Measurements from ENCODE around the gene PAFAH1B1. TPM values are rescaled to one million over a fixed set of nuclear protein-coding genes. Genes with fewer than 3 reads are reported as not detected.

The PAFAH1B1 gene
- total RNA-seq, 1 donor from 2014 or later = 130 TPM

DNA sequence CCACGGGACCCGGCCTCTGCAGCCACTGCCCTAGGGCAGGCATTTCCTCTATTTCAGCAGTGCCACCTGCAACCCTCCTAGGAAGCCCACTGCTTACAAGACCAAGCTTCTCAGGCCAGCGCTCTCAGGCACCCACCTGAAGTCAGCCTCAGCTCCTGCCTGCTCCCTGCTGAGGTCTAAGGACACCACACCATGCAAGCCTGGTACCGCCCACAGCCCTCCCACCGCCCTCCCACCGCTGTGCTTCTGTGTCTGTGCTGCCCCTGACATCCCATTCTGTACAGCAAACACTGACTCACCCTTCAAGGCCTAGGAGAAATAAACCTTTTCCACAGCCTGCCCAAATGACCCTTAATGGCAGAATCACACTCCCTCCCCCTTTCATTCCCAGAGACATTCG is 111.8 kb downstream of the PAFAH1B1 start:
- no peaks in the 10 kb centered on the region for H3K9me3 Mint-ChIP-seq
- H3K27ac Mint-ChIP-seq (ENCODE audit: unreplicated experiment) = peak overlapping the region; percentile 22
- peak overlapping the region; percentile 44 for H3K4me3 Mint-ChIP-seq
- H3K4me1 Mint-ChIP-seq = peaks cover 21% of the 10 kb centered on the region
- H3K27me3 Mint-ChIP-seq (ENCODE audit: low read depth) = no peaks in the 10 kb centered on the region
- no peak for DNase-seq (ENCODE audit: low read depth, low spot score)
- H3K36me3 Mint-ChIP-seq (ENCODE audit: low read depth) = no peaks in the 10 kb centered on the region
- TF ChIP-seq, protein P1, sequence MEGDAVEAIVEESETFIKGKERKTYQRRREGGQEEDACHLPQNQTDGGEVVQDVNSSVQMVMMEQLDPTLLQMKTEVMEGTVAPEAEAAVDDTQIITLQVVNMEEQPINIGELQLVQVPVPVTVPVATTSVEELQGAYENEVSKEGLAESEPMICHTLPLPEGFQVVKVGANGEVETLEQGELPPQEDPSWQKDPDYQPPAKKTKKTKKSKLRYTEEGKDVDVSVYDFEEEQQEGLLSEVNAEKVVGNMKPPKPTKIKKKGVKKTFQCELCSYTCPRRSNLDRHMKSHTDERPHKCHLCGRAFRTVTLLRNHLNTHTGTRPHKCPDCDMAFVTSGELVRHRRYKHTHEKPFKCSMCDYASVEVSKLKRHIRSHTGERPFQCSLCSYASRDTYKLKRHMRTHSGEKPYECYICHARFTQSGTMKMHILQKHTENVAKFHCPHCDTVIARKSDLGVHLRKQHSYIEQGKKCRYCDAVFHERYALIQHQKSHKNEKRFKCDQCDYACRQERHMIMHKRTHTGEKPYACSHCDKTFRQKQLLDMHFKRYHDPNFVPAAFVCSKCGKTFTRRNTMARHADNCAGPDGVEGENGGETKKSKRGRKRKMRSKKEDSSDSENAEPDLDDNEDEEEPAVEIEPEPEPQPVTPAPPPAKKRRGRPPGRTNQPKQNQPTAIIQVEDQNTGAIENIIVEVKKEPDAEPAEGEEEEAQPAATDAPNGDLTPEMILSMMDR (conservative IDR thresholded peaks at IDR 0.05) = no peak

DNA sequence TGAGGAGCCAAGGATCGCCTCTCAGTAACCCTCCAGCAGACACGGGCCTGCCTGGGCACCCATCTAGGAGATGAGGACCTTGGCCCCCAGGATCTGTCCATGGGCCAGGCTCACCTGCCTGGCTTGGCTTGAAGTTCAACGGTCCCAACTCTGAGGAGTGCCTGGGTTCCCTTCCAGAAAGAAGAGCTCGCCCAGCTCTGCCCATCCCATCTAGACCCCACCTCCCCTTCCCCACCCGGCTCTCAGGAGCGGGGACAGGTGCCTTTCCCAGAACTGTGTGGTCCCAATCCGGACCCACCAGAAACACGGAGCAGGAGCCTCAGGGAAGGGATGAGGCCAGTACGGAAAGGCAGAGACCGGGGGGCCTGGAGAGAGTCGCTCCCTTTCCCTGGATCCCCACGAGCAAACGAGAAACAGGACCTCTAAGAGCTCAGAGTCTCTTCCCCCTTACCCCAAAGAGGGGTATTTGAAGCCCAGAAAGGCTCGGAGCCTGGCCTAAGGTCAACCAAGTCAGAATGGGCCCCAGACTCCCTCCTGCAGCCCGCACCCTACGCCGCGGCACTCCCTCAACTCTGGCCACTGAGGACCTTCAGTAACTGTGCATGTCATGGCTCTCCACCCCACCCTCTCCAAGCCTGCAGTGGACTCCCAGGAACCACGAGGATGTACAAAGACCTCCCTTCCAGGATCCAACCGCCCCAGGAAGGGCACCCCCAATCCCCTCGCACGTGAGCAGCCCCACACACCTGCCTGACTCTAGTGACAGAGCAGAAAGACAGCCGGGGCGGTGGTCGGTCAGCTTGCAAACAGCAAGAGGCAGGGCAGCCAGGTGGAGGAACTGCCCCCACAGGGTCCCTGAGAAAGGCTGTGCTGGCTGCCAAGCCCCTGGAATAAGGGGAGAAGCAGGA is 112.7 kb downstream of the PAFAH1B1 start:
- no peak for DNase-seq (ENCODE audit: low read depth, low spot score)
- Mint-ChIP-seq H3K27ac (ENCODE audit: unreplicated experiment) (peak overlapping the region; percentile 22), H3K36me3 (ENCODE audit: low read depth) (no peaks in the 10 kb centered on the region), H3K9me3 (no peaks in the 10 kb centered on the region), H3K4me3 (no peak overlapping the region), H3K4me1 (peaks cover 28% of the 10 kb centered on the region), H3K27me3 (ENCODE audit: low read depth) (no peaks in the 10 kb centered on the region)
- TF ChIP-seq, protein P1 (conservative IDR thresholded peaks at IDR 0.05) = no peak

DNA sequence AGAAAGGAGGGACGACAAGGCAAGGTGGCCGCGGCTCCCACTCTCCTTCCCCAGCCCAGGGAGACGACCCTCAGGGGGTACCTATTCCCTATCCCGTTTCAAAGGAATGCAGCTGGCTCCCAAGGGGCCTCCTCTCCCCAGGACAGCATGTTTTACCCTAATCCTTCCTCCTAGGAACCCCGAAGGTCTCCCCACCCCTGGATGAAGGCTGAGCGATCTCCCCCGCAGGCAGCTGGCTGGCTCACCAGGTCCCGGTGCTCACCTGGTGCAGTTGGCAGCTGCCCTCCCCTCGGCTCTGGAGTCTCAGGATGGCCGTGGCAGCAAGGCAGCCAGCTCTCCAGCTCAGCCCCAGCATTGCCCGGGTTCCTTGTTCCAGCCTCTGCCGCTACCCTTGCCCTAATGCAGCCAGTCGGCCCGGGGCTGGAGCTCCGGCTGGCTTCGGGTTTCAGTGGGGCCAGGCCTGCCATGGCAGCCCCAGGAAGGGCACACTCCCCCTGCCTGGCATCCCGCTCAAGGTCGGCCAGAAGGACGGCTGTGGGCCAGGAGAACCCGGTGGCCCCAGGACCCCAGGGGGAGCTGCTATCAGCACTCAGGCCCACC is 113.6 kb downstream of the PAFAH1B1 start:
- peaks cover 29% of the 10 kb centered on the region for H3K4me1 Mint-ChIP-seq
- no peaks in the 10 kb centered on the region for H3K27me3 Mint-ChIP-seq (ENCODE audit: low read depth)

DNA sequence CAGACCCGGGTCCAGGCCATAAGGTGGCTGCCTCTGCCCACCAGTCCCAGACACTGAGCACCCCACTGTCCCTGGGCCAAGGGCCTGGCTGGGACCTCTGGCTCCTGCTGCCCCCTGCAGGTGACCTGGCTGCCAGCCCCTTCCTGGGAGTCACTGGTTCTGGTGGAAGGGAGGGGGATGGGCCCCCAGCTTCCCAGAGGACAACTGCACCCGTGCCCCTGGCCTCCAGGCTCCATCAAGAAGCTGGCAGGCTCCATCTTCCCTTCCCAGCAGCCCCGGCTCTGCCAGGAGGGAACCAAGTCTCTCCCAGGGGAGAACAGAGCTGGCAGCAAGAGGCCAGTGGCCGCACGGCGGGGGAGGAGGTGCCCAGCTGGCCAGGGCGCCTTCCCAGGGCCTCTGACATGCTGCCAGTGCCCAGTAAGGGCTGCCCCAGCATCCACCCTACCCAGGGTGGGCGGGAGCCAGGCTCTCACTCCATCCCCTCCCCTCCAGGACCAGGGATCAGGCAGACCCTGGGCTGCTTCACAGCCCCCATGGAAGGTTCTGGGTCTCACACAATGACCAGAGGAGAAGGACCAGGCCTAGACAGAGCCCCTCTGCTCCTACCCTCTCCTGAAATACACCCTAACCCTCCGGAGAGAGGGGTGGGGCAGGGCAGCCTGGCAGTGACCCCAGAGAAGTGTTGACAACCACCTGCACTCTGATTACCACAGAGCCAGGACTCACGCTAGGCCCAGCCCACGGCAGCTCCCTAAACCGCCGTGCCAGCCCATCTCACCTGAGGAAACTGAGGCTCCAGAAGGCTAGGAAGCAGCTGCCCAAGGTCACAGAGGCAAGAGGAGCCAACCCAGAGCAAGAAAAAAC is 114.5 kb downstream of the PAFAH1B1 start:
- Mint-ChIP-seq H3K4me1 (peaks cover 36% of the 10 kb centered on the region), H3K36me3 (ENCODE audit: low read depth) (no peaks in the 10 kb centered on the region), H3K27ac (ENCODE audit: unreplicated experiment) (no peak overlapping the region), H3K4me3 (peak overlapping the region; percentile 27), H3K27me3 (ENCODE audit: low read depth) (no peaks in the 10 kb centered on the region), H3K9me3 (no peaks in the 10 kb centered on the region)
- TF ChIP-seq, protein P1 (conservative IDR thresholded peaks at IDR 0.05) = peak; percentile 48
- peak; percentile 39 for DNase-seq (ENCODE audit: low read depth, low spot score)

More for the DNA sequence above, 113.6 kb downstream of the PAFAH1B1 start:
- Mint-ChIP-seq H3K9me3 (no peaks in the 10 kb centered on the region), H3K36me3 (ENCODE audit: low read depth) (no peaks in the 10 kb centered on the region), H3K4me3 (no peak overlapping the region), H3K27ac (ENCODE audit: unreplicated experiment) (no peak overlapping the region)
- DNase-seq (ENCODE audit: low read depth, low spot score) = no peak
- TF ChIP-seq, protein P1 (conservative IDR thresholded peaks at IDR 0.05) = no peak

DNA sequence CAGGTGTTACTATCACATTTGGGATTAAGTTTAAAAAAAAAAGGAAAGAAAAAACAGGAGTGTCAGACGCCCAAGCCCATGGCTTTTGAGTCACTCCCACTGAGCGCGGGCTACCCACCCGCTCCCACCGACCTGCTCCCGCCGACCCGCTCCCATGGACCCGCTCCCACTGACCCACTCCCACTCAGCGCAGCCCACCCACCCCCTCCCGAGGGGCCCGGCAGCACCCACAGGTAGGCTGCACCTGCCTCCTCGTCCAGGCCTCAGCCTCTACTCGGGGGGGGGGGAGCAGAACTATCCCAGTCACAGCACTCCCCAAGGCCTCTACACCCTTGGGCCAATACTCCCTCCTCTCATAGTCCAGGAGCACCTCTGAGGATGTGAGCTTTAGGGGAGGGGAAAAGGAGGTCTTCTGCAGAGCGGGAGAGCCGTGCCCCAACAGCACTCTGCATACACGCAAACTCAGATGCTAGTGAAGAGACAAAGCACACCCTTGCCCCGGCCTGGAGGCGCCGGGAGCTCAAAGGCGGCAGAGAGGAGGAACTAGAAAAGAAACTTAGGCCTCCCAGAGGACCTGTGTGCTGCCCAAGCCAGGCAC is 115.2 kb downstream of the PAFAH1B1 start:
- no peak overlapping the region for H3K27ac Mint-ChIP-seq (ENCODE audit: unreplicated experiment)
- TF ChIP-seq, protein P1 (conservative IDR thresholded peaks at IDR 0.05) = no peak
- DNase-seq (ENCODE audit: low read depth, low spot score) = no peak
- H3K4me1 Mint-ChIP-seq = peaks cover 36% of the 10 kb centered on the region
- no peaks in the 10 kb centered on the region for H3K27me3 Mint-ChIP-seq (ENCODE audit: low read depth)
- H3K4me3 Mint-ChIP-seq = peak overlapping the region; percentile 69
- no peaks in the 10 kb centered on the region for H3K36me3 Mint-ChIP-seq (ENCODE audit: low read depth)
- no peaks in the 10 kb centered on the region for H3K9me3 Mint-ChIP-seq

Data from neural crest cell (in vitro differentiated cells).